Smooth muscle cell of the brain vasculature (primary cell): ENCODE measurements around the gene CACNA2D3.
"Not testable (repeated sequence)": the region's sequence is repeated elsewhere in the genome, so short reads cannot be mapped to it uniquely, and the experiment has no call there.

Experiments used
- DNase-seq: peaks from one replicate; pipeline ENCODE4 v3.0.0-alpha.2; 2012; ENCODE audit warnings: low read depth, low spot score

The CACNA2D3 gene

GRCh38 chr3:54957711-54958110 is 835.4 kb downstream of the CACNA2D3 start:
- no peak for DNase-seq

DNA sequence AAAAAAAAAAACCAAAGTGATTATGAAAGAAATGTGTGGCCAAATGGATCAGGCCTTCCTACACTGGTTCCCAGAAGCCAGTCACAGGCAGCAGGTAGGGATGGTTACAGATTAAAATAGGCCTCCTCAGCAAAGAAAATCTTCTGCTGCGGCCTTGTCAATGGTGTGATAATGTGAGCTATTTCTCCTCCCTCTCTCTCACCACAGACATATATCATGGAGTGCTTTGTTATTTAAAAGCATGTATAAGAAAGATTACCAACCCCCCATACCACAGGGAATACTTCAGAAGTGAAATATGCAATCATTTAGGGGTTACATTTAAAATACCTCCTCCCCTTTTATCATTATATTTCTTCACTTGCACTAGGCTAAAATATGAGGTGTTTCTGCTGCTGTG is 837.7 kb downstream of the CACNA2D3 start:
- DNase-seq = no peak

- no peak for DNase-seq
These were observed 838.3 kb downstream of the CACNA2D3 start for GRCh38 chr3:54960701-54961100.

DNA sequence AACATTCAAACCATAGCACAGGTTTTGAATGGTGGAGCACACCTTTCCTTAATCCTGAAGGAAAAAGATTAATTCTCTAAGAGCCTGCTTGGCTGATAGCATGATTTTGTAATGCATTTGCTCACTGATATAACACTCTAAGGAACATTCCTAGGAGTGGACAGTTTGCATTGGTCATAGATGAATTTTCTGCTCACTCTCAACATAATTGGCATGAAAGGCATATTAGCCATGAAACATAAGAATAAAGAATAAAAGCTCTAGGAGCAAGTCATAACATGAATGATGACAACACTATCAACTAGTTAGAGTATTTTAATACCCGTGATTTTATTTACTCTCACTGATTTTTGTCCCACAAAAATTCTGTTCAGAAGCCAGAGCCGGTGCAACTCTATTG is 839.8 kb downstream of the CACNA2D3 start:
- DNase-seq = no peak

DNA sequence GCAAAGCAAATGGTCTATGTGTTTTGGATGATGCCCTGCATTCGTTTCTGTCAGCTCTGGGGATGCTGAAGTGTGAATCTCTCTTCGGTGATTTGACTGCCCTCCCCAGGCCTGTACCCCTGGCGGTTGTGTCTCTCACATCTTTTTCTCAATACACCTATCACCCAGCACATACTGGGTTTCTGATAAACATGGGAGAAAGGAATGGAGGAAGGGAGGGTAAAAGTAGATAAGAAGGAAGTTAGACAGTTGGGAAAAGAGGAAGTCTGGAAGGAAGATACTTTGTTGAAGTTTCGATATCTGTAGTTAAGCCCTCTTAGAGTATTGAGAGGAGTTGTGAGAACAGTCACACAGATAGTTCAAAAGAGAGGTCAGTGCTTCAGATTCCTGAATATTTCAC is 841.3 kb downstream of the CACNA2D3 start:
- no peak for DNase-seq

- no peak for DNase-seq
These were observed 841.7 kb downstream of the CACNA2D3 start for GRCh38 chr3:54964081-54964480.

DNA sequence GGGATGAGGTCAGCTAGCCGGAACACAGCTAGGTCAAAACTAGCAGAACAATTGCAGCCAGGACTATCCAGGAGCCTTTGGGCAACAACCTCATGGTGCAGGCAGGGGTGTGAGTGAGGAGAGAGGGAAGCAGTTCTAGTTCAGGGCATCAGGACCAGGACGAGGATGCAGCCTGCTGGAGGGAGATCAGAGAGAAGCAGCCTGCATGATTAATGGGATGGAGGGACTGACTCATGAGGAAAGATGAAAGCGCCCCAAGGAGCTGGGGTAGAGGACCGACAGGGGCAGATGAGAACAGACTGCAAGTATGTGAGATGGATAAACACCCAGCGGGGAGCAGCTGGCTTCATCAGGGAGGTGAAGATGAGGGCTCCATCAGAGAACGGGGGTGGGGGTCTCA is 843.4 kb downstream of the CACNA2D3 start:
- DNase-seq = no peak

DNA sequence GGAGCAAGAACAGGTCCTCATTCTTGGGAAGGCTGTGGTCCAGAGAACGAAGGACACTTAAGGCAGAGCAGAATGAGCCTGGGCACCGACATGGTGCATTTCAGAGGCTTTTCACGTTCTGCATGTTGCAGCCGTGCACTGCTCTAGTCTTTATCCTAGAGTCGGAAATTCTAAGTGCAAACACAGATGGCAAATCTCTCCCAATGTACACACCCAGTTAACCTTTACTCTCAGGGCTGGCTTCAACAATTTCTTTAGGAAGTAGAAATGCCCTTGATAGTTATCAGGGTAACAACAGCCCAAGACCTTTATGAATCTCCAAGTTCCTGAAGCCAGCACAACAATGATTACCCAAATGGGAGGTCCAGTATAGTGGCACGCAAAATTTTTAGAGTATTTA is 844.6 kb downstream of the CACNA2D3 start:
- DNase-seq = no peak

- DNase-seq = no peak
These were observed 845.4 kb downstream of the CACNA2D3 start for GRCh38 chr3:54967731-54968161.

DNA sequence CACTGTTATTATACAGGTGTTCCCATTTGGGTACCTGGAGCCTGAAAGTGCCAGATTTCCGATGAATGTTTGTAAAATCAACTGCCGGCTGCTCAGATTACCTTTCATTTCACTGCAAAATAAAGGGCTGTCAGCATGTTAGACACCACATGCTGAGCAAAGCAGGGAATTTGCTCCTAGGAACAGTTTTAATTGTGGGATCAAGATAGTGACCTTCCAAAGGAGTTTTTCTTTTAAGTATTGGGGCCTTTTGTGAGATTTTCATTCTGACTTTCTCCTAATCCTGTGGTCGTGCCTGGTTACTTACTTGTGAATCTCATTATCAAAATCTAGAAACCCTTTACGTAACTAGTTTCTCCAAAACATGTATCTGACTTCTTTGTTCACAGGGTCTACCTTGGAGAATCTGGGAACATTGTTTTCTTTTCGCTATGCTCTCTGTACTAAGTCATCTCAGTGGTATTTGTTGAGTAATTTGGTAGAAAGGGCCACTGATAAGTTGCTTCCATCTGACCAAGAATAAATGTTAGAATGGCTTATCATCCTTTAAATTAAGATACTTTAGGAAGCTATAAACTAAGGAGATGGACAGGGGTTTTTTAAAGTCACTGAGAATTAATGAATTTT is 846.3 kb downstream of the CACNA2D3 start:
- no peak for DNase-seq

- DNase-seq = no peak
These were observed 847.3 kb downstream of the CACNA2D3 start for GRCh38 chr3:54969652-54970051.

GRCh38 chr3:54970895-54971294 is 848.5 kb downstream of the CACNA2D3 start:
- DNase-seq = no peak

DNA sequence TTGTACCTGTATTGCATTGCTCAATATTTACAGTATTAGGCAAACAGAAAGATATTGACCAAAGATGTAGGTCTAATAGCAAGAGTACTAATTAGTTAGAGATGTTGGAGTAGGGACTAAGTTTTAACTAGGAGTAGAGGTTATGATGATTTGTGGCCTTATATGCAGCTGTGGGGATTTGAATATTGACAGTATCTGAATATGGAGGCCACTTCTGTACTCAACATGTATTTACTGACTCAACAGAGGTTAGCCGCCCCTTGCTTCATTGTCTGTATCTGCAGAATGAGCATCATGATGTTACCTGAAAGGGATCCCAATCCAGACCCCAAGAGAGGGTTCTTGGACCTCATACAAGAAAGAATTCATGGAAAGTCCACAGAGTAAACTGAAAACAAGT is 855.1 kb downstream of the CACNA2D3 start:
- no peak for DNase-seq

- not testable (repeated sequence) for DNase-seq
These were observed 855.6 kb downstream of the CACNA2D3 start for GRCh38 chr3:54977946-54978345.

GRCh38 chr3:54982807-54983206 is 860.5 kb downstream of the CACNA2D3 start:
- no peak for DNase-seq

DNA sequence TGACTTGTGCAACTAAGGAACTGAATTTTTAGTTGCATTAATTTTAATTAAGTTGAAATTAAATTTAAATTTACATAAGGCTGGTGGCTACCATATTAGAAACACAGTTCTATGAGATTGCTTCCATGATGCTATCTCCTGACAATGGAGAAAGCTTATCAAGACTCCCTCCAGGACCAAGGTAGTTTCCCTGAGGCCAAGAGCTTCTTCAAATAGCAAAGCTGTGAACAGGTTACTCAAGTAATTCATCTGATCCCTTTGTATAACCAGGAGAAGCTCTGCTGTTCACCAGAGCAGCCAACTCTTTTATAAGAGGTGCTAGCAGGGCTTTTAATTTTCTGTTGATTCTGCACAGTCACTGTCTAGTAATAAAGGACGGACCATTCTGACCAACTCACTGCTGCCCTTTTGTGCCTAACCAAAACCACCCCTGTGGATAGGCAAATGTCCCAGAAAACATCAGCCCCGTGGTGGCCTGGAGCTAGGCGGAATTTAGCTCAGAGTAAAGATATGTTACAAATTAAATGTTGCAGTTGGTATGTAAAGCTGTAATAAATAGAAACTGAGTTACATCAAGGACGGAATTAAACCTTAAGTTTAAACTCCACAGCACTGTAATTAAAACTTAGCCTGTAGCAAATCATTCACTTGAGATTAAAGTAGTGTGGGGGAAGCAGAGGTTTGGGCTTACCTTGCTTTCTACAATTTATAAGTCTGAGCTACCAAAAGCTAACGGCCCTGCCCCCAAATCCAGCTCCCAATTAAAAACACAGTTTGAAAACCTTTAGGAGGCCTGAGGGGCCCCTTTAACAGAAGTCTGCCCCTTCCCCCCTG is 861.1 kb downstream of the CACNA2D3 start:
- DNase-seq = no peak

GRCh38 chr3:54985856-54986255 is 863.5 kb downstream of the CACNA2D3 start:
- no peak for DNase-seq

DNA sequence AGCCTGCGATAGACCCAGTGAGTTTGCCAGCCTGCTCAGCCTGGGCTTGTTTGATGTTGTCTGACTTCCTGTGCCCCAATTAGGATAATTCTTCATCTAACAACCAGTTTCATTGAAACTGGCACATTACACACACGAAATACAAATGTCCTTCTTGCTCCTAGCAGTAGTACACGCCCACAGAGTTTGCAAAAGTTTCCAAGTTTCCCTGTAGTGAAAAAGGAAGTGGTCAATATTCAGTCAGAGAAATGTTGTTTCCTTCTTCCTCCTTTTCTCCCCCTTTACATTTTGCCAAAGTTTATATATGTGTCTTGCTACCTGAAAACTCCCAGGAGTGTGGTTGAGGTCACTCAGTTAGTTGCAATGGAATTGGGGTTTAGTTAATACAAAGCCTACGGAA is 863.9 kb downstream of the CACNA2D3 start:
- DNase-seq = no peak

DNA sequence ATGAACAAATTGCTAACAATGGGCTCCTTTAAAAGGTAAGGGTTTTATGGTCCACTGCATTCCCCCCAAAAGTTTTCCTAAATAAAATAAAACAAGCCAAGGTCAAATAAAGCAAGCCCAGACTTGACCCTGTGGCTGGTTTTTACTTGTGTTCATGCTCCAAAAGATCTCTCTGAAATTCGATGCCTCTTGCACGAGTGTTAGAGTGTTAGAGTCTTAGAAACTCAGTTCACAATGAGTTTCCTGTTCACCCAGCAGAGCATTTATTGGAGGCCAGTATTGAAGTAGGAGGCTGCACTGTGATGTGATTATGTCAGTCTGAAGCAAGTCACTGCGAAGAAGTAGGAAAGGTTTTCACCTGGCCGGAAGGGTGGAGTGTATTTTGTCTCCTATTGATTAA is 865.4 kb downstream of the CACNA2D3 start:
- no peak for DNase-seq

DNA sequence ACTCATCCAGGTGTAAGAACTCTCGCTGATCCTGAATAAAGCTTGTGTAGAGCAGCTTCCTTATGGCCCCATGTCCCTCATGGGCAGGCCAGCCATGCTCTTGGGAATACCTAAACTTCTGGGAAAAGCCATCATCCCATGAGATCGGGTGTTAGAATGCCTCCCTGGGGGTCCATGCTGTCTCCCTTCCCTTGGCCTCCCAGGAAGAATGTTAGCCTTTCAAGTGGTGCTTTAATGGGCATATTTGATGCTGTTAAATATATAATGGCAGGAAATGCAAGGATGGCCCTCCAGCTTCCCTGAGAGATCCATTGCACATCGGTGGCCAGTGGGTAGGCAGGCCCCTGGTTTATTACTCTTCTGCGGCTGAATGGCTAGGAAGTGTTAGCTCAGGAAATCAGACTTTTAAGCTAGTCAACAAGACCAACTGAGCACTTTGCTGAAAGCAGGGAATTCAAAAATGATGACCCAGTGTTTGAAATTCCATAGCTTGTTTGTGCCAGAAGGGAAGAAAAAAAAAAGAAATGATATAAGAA is 866.0 kb downstream of the CACNA2D3 start:
- DNase-seq = no peak

DNA sequence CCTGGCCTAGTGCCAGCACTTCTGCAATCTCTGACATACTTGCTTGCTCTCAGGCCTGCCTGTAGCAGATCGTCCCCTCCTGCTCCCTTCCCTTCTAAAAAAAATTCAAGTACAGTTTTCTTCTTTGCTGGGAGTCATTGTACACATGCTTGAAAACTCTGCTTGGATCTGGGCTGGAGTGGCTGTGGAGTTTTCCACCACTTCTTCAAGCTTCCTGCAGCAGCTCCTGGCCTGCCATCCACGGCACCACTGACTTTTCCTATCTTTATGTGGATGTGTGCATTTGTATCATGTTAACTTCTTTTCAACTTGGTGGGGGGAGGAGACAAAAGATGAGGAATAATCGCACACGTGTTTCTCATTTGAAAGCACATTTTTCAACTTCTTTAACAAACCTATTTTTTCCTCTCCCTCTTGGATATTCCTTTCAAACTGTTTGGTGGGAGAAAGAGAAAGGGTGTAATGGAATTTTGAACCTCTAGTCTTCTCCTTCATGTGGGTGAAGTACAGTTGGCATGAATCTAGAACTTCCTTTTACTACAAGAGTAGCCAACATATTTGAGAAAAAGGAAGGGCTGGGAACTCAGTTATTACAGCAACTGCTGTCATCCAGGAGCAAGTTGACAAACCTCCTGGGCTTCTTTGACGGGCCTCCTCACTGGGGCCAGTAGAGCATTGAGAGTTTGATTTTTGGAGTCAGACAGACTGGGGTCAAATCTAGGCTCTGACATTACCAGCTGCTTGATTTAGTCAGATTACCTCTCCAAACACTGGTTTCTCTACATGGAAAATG is 866.7 kb downstream of the CACNA2D3 start:
- DNase-seq = peak; percentile 62

GRCh38 chr3:54994111-54994513 is 871.8 kb downstream of the CACNA2D3 start:
- DNase-seq = no peak
